ENCODE data around the gene C1QA. TPM values are rescaled to one million over a fixed set of nuclear protein-coding genes. Genes with fewer than 3 reads are reported as not detected.

Gene C1QA
- total and polyA plus RNA-seq, 2 of the 4 experiments (the other 2 are of a cell fraction) = not detected

DNA sequence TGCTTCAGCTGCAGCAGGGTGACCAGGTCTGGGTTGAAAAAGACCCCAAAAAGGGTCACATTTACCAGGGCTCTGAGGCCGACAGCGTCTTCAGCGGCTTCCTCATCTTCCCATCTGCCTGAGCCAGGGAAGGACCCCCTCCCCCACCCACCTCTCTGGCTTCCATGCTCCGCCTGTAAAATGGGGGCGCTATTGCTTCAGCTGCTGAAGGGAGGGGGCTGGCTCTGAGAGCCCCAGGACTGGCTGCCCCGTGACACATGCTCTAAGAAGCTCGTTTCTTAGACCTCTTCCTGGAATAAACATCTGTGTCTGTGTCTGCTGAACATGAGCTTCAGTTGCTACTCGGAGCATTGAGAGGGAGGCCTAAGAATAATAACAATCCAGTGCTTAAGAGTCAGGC lies 2.9 kb downstream of the C1QA start:
- no TSS peak for BruUV-seq (replicated peaks)
- Histone ChIP-seq H3K9me3 (ENCODE audit: control insufficient read depth, insufficient read depth, low read length) (peaks cover 3% of the 10 kb centered on the region; the same call in 1 of the 2 replicates), H3K27ac (ENCODE audit: insufficient read depth, low read length) (no peak overlapping the region), H2BK15ac (ENCODE audit: low read depth, low read length) (no peak overlapping the region), H3K56ac (ENCODE audit: extremely low read depth, insufficient read depth, low read length) (no peak overlapping the region), H2BK5ac (ENCODE audit: low read depth, low read length, poor library complexity, severe bottlenecking) (no peak overlapping the region), H3K36me3 (ENCODE audit: control insufficient read depth, insufficient read depth, low read length) (no peaks in the 10 kb centered on the region), H3K18ac (ENCODE audit: low read depth, low read length) (no peak overlapping the region), H3K14ac (replicated peaks; ENCODE audit: low read depth, low read length) (no peak overlapping the region), H3K4me1 (ENCODE audit: control insufficient read depth, insufficient read depth, low read length) (no peaks in the 10 kb centered on the region; the same call in 1 of the 2 replicates), H2BK20ac (ENCODE audit: low read depth, low read length) (no peak overlapping the region), H3K9ac (ENCODE audit: low read depth, low read length) (no peak overlapping the region), H3K4me3 (ENCODE audit: insufficient read depth, low read depth, low read length) (no peak overlapping the region), H4K8ac (ENCODE audit: low read depth in 2 of 2, low read length in 2 of 2) (no peak overlapping the region), H4K91ac (ENCODE audit: insufficient read depth, low read depth, low read length) (no peak overlapping the region), H4K5ac (ENCODE audit: low read depth, low read length) (no peak overlapping the region), H3K27me3 (ENCODE audit: control insufficient read depth, insufficient read depth, low read length) (peaks cover 44% of the 10 kb centered on the region), H2AK5ac (ENCODE audit: low read depth, low read length) (no peak overlapping the region), H3K4ac (ENCODE audit: low read depth, low read length) (no peak overlapping the region), H3K9me1 (ENCODE audit: insufficient read depth, low read length) (no peaks in the 10 kb centered on the region), H3K79me1 (ENCODE audit: low read depth in 1 of 2, low read length in 2 of 2) (no peaks in the 10 kb centered on the region), H3K4me2 (ENCODE audit: low read depth, low read length) (no peak overlapping the region), H3K23ac (ENCODE audit: low read depth, low read length) (no peak overlapping the region), H2BK120ac (ENCODE audit: low read depth, low read length) (no peak overlapping the region), H2AK9ac (replicated peaks; ENCODE audit: low read depth, low read length, poor library complexity) (no peak overlapping the region), H4K20me1 (ENCODE audit: insufficient read depth, low read length) (peaks cover 5% of the 10 kb centered on the region; the same call in 1 of the 2 replicates), H2AFZ (replicated peaks; ENCODE audit: low read length, poor library complexity) (no peak overlapping the region)
- ATAC-seq (ENCODE audit: low read depth) = peak; percentile 74
- no CpG with 5 or more reads among the region's 8 CpGs for WGBS, 2 experiments (ENCODE audit: extremely low coverage in 2 of 2, insufficient read length in 1 of 2)
- no peak for TF ChIP-seq NFE2L2 (IDR thresholded peaks at IDR 0.05; ENCODE audit: low read depth, low read length)
- TF ChIP-seq, protein P1, sequence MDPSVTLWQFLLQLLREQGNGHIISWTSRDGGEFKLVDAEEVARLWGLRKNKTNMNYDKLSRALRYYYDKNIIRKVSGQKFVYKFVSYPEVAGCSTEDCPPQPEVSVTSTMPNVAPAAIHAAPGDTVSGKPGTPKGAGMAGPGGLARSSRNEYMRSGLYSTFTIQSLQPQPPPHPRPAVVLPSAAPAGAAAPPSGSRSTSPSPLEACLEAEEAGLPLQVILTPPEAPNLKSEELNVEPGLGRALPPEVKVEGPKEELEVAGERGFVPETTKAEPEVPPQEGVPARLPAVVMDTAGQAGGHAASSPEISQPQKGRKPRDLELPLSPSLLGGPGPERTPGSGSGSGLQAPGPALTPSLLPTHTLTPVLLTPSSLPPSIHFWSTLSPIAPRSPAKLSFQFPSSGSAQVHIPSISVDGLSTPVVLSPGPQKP (IDR thresholded peaks at IDR 0.05; ENCODE audit: borderline replicate concordance, low read depth, low read length) = no peak
- TF ChIP-seq BHLHE40 (IDR thresholded peaks at IDR 0.05; ENCODE audit: low read depth, low read length) = no peak
- no peak for TF ChIP-seq MAFK (IDR thresholded peaks at IDR 0.05; ENCODE audit: low read depth, low read length)
- no peak for TF ChIP-seq FOS (IDR thresholded peaks at IDR 0.05; ENCODE audit: low read depth, low read length)
- no peak for TF ChIP-seq RFX5 (IDR thresholded peaks at IDR 0.05; ENCODE audit: low read depth, low read length)
- no peak for TF ChIP-seq POLR2A (IDR thresholded peaks at IDR 0.05; ENCODE audit: low read depth, low read length)
- TF ChIP-seq MAZ (IDR thresholded peaks at IDR 0.05; ENCODE audit: borderline replicate concordance, low read depth, low read length) = peak; percentile 77
- TF ChIP-seq, protein P2, sequence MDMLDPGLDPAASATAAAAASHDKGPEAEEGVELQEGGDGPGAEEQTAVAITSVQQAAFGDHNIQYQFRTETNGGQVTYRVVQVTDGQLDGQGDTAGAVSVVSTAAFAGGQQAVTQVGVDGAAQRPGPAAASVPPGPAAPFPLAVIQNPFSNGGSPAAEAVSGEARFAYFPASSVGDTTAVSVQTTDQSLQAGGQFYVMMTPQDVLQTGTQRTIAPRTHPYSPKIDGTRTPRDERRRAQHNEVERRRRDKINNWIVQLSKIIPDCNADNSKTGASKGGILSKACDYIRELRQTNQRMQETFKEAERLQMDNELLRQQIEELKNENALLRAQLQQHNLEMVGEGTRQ (IDR thresholded peaks at IDR 0.05; ENCODE audit: low read depth, low read length) = peak; percentile 14; the same call in 1 of the 2 replicates
- no peak for TF ChIP-seq CEBPB (IDR thresholded peaks at IDR 0.05; ENCODE audit: low read depth, low read length)
- TF ChIP-seq CHD1 (IDR thresholded peaks at IDR 0.05; ENCODE audit: low read depth, low read length) = no peak
- no peak for TF ChIP-seq RCOR1 (IDR thresholded peaks at IDR 0.05; ENCODE audit: insufficient replicate concordance, low read length)
- TF ChIP-seq, protein P3, sequence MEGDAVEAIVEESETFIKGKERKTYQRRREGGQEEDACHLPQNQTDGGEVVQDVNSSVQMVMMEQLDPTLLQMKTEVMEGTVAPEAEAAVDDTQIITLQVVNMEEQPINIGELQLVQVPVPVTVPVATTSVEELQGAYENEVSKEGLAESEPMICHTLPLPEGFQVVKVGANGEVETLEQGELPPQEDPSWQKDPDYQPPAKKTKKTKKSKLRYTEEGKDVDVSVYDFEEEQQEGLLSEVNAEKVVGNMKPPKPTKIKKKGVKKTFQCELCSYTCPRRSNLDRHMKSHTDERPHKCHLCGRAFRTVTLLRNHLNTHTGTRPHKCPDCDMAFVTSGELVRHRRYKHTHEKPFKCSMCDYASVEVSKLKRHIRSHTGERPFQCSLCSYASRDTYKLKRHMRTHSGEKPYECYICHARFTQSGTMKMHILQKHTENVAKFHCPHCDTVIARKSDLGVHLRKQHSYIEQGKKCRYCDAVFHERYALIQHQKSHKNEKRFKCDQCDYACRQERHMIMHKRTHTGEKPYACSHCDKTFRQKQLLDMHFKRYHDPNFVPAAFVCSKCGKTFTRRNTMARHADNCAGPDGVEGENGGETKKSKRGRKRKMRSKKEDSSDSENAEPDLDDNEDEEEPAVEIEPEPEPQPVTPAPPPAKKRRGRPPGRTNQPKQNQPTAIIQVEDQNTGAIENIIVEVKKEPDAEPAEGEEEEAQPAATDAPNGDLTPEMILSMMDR (conservative IDR thresholded peaks at IDR 0.05; ENCODE audit: low read depth, low read length) = peak; percentile 24; the same call in 1 of the 2 replicates
- DNase-seq = peak; percentile 67
- in situ Hi-C loops (cut with MboI; ENCODE audit: low sequenced_read_pairs) = no loop called here
- CTCF ChIA-PET = interaction anchor here (0.6 to 0.9 kb wide), 2 partner anchors 100 to 900 kb away, joined by 3 read pairs; no protein-coding TSS in a partner anchor
- intact Hi-C loops (cut with micrococcal nuclease) = no loop called here
- POLR2A ChIA-PET (ENCODE audit: unreplicated experiment) = no interaction called here
- dilution Hi-C loops (cut with HindIII; ENCODE audit: low sequenced_read_pairs, unreplicated experiment) = no loop called here

All from IMR-90 (cell line).